GM12872 (cell line): ENCODE data around the gene GPSM1.

ENCODE experiments used
- TF ChIP-seq, protein P1 (sequence below): IDR thresholded peaks from 3 replicates; pipeline ENCODE4 v1.5.1; 2011; ENCODE audit warnings: low read depth, mild to moderate bottlenecking, low read length, moderate library complexity; ENCODE audit not compliant: insufficient read depth

GPSM1 gene

DNA sequence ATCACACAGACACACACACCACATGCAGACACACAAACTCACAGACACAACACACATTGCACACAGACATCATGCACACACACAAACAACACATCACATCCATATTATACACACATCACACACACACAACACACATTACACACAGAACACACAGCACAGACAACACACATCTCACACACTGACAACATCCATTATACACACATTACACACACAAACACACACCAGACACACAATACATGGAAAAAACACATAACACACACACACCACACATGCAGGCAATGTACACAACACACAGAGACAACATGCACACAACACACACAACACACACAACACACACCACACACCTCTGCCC lies 18.7 kb upstream of the GPSM1 start:
- TF ChIP-seq, protein P1, sequence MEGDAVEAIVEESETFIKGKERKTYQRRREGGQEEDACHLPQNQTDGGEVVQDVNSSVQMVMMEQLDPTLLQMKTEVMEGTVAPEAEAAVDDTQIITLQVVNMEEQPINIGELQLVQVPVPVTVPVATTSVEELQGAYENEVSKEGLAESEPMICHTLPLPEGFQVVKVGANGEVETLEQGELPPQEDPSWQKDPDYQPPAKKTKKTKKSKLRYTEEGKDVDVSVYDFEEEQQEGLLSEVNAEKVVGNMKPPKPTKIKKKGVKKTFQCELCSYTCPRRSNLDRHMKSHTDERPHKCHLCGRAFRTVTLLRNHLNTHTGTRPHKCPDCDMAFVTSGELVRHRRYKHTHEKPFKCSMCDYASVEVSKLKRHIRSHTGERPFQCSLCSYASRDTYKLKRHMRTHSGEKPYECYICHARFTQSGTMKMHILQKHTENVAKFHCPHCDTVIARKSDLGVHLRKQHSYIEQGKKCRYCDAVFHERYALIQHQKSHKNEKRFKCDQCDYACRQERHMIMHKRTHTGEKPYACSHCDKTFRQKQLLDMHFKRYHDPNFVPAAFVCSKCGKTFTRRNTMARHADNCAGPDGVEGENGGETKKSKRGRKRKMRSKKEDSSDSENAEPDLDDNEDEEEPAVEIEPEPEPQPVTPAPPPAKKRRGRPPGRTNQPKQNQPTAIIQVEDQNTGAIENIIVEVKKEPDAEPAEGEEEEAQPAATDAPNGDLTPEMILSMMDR, result no peak

DNA sequence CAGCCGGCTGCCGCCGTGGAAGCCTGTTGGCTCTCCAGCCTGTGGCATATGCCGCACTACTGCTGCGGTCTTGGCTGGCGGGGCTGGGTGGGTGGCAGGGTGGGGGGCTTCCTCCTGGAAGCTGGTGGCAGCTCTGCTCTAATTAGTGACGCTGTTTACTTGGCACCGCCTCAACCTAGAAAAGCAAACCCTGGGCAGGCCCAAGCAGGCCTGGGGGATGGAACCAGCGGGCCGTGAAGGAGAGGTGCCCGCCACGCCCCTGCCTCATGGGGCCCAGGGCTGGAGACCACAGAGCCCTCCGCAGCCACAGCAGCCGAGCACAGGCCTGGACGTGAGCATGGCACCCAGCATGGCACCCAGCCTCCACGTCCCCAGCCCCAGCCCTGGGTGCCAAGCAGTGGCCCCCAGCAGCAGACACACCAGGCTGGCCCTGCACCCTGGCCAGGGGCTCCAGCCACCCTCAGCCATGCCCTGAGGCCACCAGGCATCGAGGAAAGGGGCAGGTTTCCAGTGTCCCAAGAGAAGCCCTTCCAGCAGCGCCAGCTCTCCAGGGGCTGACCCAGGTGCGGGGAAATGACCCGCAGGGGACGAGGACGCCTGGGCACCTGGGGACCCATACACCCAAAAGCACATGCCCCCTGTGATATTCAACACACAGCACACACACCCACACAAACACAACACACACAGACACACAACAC lies 18.1 kb upstream of the GPSM1 start:
- TF ChIP-seq, protein P1, result no peak

DNA sequence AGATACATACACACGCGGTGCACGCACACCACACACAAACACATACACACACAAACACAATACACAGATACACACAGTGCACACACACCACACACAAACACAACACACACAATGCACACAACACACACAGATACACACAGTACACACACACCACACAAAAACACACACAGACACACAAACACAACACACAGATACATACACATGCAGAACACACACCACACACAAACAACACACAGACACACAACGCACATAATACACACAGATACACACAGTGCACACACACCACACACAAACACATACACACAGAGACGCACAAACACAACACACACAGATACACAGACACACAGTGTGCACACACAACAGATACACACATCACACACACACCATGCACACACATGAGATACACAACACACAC lies 17.5 kb upstream of the GPSM1 start:
- TF ChIP-seq, protein P1, result no peak

DNA sequence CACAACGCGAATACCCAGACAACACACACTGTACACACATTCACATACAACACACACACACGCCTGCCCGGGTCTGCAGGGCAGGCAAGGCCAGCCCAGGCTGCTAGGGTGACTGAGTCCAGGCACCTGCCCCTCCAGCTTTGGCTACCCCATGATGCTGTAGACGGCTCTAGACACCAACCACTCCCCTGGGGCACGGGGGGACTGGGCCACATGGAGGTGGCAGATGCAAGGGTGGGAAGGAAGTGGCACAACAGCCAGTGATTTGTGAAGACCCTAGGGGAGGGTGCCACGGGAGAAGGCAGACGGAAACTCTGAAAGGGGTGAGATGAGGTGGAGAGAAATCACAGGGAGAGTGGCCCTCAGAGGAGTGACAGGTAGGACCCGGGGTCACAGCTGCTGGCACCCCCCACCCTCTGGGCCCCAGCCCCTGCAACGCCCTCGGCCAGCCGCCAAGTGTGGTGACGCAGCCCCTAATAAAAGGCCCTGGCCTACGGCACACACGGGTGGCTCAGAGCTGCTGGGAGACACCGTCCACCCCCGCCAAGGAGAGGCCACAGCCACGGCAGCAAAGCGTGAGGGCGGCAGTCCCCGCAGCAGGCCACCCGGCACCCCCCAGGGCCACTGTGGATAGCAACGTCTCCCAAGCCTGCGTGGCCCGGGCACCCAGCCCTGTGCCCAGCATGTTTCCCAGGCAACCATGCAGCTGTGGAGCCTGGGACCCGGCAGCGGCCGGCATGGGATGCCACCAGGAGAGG lies 16.9 kb upstream of the GPSM1 start:
- TF ChIP-seq, protein P1, result no peak

DNA sequence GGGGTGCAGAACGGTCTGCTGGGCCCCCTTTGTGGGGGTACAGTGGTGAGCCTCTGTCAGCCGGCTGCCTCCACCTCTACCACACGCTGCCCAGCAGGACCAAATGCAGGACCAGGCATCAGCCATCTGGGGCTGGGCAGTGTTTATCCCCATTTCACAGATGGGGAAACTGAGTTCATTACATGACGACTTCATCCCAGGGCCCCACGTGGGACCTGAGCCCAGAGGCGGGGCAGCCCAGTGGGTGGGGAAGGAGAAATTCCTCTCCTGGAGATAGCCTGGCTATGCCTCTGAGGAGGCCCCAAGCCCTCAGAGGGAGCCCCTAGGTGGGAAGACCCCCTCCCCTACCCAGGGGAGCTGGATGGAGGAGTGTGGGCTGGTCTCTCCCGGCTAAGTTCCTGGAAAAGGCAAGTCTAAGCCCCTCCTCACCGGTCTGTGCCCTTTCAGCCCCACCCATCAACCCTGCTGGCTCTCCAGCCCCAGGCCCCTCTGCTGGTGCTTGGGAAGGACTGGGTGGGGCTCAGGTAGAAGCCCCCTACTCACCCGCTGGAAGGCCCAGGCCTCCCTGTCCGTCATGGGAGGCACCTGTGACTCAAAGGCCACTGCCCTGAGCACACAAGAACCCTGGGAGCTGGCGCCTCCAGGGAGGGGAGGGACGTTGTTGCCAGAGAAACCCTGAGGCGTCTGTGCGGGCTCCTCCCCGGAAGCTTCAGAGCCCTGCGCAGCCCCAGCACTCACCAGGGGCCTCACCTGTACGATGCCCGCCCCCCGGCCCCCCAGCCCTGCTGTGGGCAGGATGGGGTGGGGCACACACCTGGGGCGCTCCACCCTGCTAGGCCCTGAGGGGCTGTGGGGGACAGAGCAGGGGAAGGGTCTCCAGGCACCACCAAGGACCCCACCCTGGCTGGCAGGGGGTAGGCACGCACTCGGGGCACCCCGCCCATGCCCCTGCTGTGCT lies 16.0 kb upstream of the GPSM1 start:
- TF ChIP-seq, protein P1, result no peak

DNA sequence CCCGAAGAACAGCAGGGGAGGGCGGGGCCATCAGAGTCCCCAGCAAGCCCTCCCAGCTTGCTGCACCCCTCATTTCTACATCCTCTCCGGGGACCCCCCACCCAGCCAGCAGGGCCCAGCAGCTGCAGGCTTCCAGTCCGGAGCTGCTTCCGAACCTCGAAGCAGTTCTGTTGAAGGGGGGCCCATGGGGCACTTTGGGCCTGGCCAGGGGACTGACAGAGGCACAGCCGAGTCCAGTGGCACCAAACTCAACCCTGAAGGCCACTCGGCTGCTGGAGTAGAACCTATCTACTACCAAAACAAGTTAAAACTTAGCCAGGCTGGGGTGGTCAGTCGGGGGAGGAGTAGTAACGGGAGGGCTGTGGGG lies 15.3 kb upstream of the GPSM1 start:
- TF ChIP-seq, protein P1, result no peak

DNA sequence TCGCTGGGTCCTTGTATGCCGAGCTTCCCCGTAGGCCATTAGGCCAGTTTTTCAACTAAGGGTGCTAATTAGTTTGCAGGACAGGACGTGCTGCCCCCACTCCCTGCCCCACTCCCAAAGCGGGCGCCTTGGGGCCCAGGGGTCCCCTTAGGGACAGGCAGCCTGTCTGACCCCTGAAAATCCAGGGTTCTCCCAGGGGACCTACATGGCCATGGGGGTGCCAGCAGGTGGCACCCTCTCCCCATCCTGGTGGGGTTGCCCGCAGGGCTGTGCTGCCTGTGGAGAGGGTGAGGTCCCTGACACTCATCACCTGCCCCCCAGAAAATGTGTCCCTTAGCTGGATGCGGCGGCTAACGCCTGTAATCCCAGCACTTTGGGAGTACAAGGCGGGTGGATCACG lies 14.9 kb upstream of the GPSM1 start:
- TF ChIP-seq, protein P1, result peak; percentile 63
